ENCODE measurements around the gene EXOC5. TPM values are rescaled to one million over a fixed set of nuclear protein-coding genes. Genes with fewer than 3 reads are reported as not detected.

The EXOC5 gene
- total RNA-seq, 1 experiment from 2014 or later: 80.4 TPM

DNA sequence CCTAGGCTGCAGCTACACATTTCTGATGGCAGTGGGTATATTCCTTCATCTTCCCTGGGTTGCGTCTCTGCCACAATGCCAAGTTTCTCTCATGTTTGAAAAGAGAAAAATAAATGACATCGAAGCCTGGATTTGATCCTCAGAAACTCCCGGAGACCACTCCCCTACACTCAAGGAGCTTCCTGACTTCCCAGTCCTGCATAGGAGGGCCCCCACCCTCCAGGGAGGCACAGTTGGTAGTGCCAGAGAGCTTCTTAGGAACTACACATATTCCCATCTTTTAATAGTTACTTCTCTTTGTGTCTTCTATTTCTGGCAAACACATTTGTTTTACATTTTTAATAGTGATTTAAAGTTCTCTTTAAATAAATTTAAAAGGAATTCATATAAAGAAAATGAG lies 30.8 kb upstream of the EXOC5 start:
- no peaks in the 10 kb centered on the region for H3K36me3 Mint-ChIP-seq
- no peaks in the 10 kb centered on the region for H3K9me3 Mint-ChIP-seq
- no peaks in the 10 kb centered on the region for H3K27me3 Mint-ChIP-seq (ENCODE audit: low read depth)
- H3K4me1 Mint-ChIP-seq: 0 out of 2 replicates have a peak, but pooled peaks cover 4% of the 10 kb centered on the region
- POLR2A ChIA-PET: no interaction called here
- DNase-seq (ENCODE audit: low spot score): no peak
- ATAC-seq: peak; percentile 56; the same call in 1 of the 2 replicates
- no peak overlapping the region for H3K4me3 Mint-ChIP-seq
- TF ChIP-seq ESRRA (CRISPR knock-in tag; IDR thresholded peaks at IDR 0.05; ENCODE audit: borderline replicate concordance): no peak
- TF ChIP-seq, protein P1, sequence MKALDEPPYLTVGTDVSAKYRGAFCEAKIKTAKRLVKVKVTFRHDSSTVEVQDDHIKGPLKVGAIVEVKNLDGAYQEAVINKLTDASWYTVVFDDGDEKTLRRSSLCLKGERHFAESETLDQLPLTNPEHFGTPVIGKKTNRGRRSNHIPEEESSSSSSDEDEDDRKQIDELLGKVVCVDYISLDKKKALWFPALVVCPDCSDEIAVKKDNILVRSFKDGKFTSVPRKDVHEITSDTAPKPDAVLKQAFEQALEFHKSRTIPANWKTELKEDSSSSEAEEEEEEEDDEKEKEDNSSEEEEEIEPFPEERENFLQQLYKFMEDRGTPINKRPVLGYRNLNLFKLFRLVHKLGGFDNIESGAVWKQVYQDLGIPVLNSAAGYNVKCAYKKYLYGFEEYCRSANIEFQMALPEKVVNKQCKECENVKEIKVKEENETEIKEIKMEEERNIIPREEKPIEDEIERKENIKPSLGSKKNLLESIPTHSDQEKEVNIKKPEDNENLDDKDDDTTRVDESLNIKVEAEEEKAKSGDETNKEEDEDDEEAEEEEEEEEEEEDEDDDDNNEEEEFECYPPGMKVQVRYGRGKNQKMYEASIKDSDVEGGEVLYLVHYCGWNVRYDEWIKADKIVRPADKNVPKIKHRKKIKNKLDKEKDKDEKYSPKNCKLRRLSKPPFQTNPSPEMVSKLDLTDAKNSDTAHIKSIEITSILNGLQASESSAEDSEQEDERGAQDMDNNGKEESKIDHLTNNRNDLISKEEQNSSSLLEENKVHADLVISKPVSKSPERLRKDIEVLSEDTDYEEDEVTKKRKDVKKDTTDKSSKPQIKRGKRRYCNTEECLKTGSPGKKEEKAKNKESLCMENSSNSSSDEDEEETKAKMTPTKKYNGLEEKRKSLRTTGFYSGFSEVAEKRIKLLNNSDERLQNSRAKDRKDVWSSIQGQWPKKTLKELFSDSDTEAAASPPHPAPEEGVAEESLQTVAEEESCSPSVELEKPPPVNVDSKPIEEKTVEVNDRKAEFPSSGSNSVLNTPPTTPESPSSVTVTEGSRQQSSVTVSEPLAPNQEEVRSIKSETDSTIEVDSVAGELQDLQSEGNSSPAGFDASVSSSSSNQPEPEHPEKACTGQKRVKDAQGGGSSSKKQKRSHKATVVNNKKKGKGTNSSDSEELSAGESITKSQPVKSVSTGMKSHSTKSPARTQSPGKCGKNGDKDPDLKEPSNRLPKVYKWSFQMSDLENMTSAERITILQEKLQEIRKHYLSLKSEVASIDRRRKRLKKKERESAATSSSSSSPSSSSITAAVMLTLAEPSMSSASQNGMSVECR (CRISPR knock-in tag; IDR thresholded peaks at IDR 0.05; ENCODE audit: borderline replicate concordance): no peak
- no peak overlapping the region for H3K27ac Mint-ChIP-seq
- CTCF ChIA-PET: interaction anchor here (1.2 to 1.4 kb wide), 2 partner anchors 17 to 66 kb away, joined by 3 to 4 read pairs; no protein-coding TSS in a partner anchor

DNA sequence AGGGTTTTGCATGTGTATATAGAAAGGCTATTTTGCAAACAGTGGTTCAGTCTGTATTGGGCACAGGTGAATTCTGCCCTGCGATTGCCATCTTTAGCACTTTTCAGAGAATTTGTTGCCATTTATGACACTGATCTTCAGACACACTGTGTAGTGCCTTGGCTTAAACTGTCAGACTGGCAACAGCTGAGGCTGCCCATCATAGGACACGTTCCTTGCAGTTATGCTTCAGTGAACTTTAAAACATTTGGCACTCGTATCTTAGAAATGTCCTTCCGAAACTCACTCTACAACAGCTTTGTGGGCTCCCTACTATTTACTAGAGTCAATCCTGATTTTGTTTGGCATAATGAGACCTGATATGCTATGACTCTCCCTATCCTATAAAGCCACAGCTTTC lies 29.1 kb upstream of the EXOC5 start:
- H3K27ac Mint-ChIP-seq: no peak overlapping the region
- DNase-seq (ENCODE audit: low spot score): no peak
- H3K4me3 Mint-ChIP-seq: no peak overlapping the region
- ChIA-PET POLR2A (no interaction called here), CTCF (no interaction called here)
- no peaks in the 10 kb centered on the region for H3K36me3 Mint-ChIP-seq
- ATAC-seq: no peak
- no peaks in the 10 kb centered on the region for H3K9me3 Mint-ChIP-seq
- peaks cover 7% of the 10 kb centered on the region; the same call in 1 of the 2 replicates for H3K4me1 Mint-ChIP-seq
- H3K27me3 Mint-ChIP-seq (ENCODE audit: low read depth): no peaks in the 10 kb centered on the region
- TF ChIP-seq, protein P2, sequence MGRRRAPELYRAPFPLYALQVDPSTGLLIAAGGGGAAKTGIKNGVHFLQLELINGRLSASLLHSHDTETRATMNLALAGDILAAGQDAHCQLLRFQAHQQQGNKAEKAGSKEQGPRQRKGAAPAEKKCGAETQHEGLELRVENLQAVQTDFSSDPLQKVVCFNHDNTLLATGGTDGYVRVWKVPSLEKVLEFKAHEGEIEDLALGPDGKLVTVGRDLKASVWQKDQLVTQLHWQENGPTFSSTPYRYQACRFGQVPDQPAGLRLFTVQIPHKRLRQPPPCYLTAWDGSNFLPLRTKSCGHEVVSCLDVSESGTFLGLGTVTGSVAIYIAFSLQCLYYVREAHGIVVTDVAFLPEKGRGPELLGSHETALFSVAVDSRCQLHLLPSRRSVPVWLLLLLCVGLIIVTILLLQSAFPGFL (CRISPR knock-in tag; IDR thresholded peaks at IDR 0.05; ENCODE audit: borderline replicate concordance): no peak
- no peak for TF ChIP-seq OVOL2 (CRISPR knock-in tag; IDR thresholded peaks at IDR 0.05; ENCODE audit: borderline replicate concordance)
- no peak for TF ChIP-seq NR2C2 (CRISPR knock-in tag; IDR thresholded peaks at IDR 0.05)

DNA sequence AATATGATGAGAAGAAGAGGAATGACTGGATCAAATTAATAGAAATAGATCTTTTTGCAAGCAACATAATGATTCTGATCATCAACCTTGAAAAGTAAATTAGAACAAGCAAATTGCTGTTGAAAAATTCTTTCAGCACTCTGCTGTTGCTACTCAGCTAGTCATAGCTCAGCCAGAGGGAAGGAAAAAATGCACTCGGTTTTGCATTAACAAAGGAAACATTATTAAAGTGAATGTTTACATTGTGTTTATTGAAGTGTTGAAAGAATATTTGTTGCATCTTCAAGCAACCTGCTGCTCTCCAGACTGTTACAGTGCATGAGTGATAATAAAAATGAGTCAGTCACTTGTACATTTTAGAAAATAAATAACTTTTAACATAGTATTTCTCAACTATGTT lies 26.5 kb upstream of the EXOC5 start:
- Mint-ChIP-seq H3K9me3 (no peaks in the 10 kb centered on the region), H3K4me1 (peaks cover 13% of the 10 kb centered on the region; the same call in 1 of the 2 replicates), H3K4me3 (no peak overlapping the region), H3K27ac (no peak overlapping the region), H3K36me3 (no peaks in the 10 kb centered on the region), H3K27me3 (ENCODE audit: low read depth) (no peaks in the 10 kb centered on the region)
- POLR2A ChIA-PET: no interaction called here
- ATAC-seq (no peak), DNase-seq (ENCODE audit: low spot score) (no peak)
- CTCF ChIA-PET: interaction anchor here (1.3 kb wide), 1 partner anchor 739 kb away, joined by 4 read pairs; no protein-coding TSS in a partner anchor
- no peak for TF ChIP-seq ATF1 (CRISPR knock-in tag; IDR thresholded peaks at IDR 0.05)
- TF ChIP-seq SMAD4 (CRISPR knock-in tag; IDR thresholded peaks at IDR 0.05): no peak
- TF ChIP-seq, protein P3, sequence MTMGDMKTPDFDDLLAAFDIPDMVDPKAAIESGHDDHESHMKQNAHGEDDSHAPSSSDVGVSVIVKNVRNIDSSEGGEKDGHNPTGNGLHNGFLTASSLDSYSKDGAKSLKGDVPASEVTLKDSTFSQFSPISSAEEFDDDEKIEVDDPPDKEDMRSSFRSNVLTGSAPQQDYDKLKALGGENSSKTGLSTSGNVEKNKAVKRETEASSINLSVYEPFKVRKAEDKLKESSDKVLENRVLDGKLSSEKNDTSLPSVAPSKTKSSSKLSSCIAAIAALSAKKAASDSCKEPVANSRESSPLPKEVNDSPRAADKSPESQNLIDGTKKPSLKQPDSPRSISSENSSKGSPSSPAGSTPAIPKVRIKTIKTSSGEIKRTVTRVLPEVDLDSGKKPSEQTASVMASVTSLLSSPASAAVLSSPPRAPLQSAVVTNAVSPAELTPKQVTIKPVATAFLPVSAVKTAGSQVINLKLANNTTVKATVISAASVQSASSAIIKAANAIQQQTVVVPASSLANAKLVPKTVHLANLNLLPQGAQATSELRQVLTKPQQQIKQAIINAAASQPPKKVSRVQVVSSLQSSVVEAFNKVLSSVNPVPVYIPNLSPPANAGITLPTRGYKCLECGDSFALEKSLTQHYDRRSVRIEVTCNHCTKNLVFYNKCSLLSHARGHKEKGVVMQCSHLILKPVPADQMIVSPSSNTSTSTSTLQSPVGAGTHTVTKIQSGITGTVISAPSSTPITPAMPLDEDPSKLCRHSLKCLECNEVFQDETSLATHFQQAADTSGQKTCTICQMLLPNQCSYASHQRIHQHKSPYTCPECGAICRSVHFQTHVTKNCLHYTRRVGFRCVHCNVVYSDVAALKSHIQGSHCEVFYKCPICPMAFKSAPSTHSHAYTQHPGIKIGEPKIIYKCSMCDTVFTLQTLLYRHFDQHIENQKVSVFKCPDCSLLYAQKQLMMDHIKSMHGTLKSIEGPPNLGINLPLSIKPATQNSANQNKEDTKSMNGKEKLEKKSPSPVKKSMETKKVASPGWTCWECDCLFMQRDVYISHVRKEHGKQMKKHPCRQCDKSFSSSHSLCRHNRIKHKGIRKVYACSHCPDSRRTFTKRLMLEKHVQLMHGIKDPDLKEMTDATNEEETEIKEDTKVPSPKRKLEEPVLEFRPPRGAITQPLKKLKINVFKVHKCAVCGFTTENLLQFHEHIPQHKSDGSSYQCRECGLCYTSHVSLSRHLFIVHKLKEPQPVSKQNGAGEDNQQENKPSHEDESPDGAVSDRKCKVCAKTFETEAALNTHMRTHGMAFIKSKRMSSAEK (CRISPR knock-in tag; IDR thresholded peaks at IDR 0.05; ENCODE audit: borderline replicate concordance): no peak
- no peak for TF ChIP-seq FOXJ3 (CRISPR knock-in tag; IDR thresholded peaks at IDR 0.05; ENCODE audit: borderline replicate concordance)
- no peak for TF ChIP-seq PRRX2 (CRISPR knock-in tag; IDR thresholded peaks at IDR 0.05)
- no peak for TF ChIP-seq ZNF232 (CRISPR knock-in tag; IDR thresholded peaks at IDR 0.05)
- TF ChIP-seq, protein P4, sequence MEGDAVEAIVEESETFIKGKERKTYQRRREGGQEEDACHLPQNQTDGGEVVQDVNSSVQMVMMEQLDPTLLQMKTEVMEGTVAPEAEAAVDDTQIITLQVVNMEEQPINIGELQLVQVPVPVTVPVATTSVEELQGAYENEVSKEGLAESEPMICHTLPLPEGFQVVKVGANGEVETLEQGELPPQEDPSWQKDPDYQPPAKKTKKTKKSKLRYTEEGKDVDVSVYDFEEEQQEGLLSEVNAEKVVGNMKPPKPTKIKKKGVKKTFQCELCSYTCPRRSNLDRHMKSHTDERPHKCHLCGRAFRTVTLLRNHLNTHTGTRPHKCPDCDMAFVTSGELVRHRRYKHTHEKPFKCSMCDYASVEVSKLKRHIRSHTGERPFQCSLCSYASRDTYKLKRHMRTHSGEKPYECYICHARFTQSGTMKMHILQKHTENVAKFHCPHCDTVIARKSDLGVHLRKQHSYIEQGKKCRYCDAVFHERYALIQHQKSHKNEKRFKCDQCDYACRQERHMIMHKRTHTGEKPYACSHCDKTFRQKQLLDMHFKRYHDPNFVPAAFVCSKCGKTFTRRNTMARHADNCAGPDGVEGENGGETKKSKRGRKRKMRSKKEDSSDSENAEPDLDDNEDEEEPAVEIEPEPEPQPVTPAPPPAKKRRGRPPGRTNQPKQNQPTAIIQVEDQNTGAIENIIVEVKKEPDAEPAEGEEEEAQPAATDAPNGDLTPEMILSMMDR (IDR thresholded peaks at IDR 0.05): no peak
- no peak for TF ChIP-seq TCF7 (CRISPR knock-in tag; IDR thresholded peaks at IDR 0.05; ENCODE audit: low read depth)
- TF ChIP-seq, protein P5, sequence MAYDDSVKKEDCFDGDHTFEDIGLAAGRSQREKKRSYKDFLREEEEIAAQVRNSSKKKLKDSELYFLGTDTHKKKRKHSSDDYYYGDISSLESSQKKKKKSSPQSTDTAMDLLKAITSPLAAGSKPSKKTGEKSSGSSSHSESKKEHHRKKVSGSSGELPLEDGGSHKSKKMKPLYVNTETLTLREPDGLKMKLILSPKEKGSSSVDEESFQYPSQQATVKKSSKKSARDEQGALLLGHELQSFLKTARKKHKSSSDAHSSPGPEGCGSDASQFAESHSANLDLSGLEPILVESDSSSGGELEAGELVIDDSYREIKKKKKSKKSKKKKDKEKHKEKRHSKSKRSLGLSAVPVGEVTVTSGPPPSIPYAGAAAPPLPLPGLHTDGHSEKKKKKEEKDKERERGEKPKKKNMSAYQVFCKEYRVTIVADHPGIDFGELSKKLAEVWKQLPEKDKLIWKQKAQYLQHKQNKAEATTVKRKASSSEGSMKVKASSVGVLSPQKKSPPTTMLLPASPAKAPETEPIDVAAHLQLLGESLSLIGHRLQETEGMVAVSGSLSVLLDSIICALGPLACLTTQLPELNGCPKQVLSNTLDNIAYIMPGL (CRISPR knock-in tag; IDR thresholded peaks at IDR 0.05): no peak
- TF ChIP-seq NR2C2 (CRISPR knock-in tag; IDR thresholded peaks at IDR 0.05): no peak
